ENCODE measurements around the gene USP20. TPM values are rescaled to one million over a fixed set of nuclear protein-coding genes. Genes with fewer than 3 reads are reported as not detected.

The USP20 gene
- polyA plus RNA-seq, 1 of the 3 experiments (the other 2 are of a cell fraction) = 22.5 TPM

- TF ChIP-seq RAD21 (IDR thresholded peaks at IDR 0.05; ENCODE audit: low read length) (no peak), POLR2AphosphoS5 (IDR thresholded peaks at IDR 0.05; ENCODE audit: low read depth, low read length) (peak; percentile 91), TCF12 (IDR thresholded peaks at IDR 0.05) (no peak), RFX5 (IDR thresholded peaks at IDR 0.05; ENCODE audit: low read length) (no peak), YY1 (IDR thresholded peaks at IDR 0.05; ENCODE audit: low read depth) (peak; percentile 97), PBX3 (IDR thresholded peaks at IDR 0.05) (no peak), NFIC (IDR thresholded peaks at IDR 0.05; ENCODE audit: borderline replicate concordance) (0 out of 2 replicates have a peak, but pooled peaks have one; percentile 4), USF1 (IDR thresholded peaks at IDR 0.05; ENCODE audit: borderline replicate concordance, low read depth) (no peak), SIN3A (IDR thresholded peaks at IDR 0.05; ENCODE audit: borderline replicate concordance, low read depth, low read length) (peak; percentile 30; the same call in 1 of the 2 replicates), TEAD4 (IDR thresholded peaks at IDR 0.05; ENCODE audit: borderline replicate concordance, insufficient read depth) (no peak), FOSL2 (IDR thresholded peaks at IDR 0.05; ENCODE audit: borderline replicate concordance, low read depth) (no peak), MAX (IDR thresholded peaks at IDR 0.05; ENCODE audit: low read depth) (peak; percentile 60), RCOR1 (IDR thresholded peaks at IDR 0.05; ENCODE audit: low read length) (no peak), ZBTB33 (IDR thresholded peaks at IDR 0.05; ENCODE audit: borderline replicate concordance, low read depth) (no peak), NRF1 (IDR thresholded peaks at IDR 0.05; ENCODE audit: low read depth, low read length) (no peak), TAF1 (IDR thresholded peaks at IDR 0.05; ENCODE audit: borderline replicate concordance, low read depth, low read length) (peak; percentile 83), ELF1 (IDR thresholded peaks at IDR 0.05) (peak; percentile 74)
These were observed 32.2 kb upstream of the USP20 start, which contains the start of gene TOR1B (continued) for GRCh38 chr9:129802833-129803675.

GRCh38 chr9:129803676-129804060, 31.6 kb upstream of the USP20 start:
- Histone ChIP-seq H3K4me1 (ENCODE audit: control insufficient read depth in 1 of 2, insufficient read depth in 2 of 2, low read depth in 1 of 2, low read length in 1 of 2) (peaks cover 8 to 14% of the 10 kb centered on the region in 2 experiments; a peak in 2 of 4 replicates), H3K4me2 (peak overlapping the region; percentile 99), H3F3A (replicated peaks; ENCODE audit: insufficient read depth) (peaks cover 3% of the 10 kb centered on the region), H4K20me1 (ENCODE audit: insufficient read depth) (no peaks in the 10 kb centered on the region), H3K4me3 (ENCODE audit: low read depth in 2 of 2, low read length in 1 of 2) (peak overlapping the region; percentile 69 to 98), H2AFZ (ENCODE audit: low read depth) (peak overlapping the region; percentile 95), H3K27ac (ENCODE audit: low read depth in 2 of 2, low read length in 1 of 2) (peak overlapping the region in 1 of 2 experiments; percentile 50; a peak in 1 of 4 replicates), H3K36me3 (replicated peaks in 1 of 2; ENCODE audit: control insufficient read depth in 1 of 2, insufficient read depth in 2 of 2, low read length in 1 of 2) (peaks cover 6 to 12% of the 10 kb centered on the region in 2 experiments), H3K9me3 (no peaks in the 10 kb centered on the region), H3K27me3 (ENCODE audit: insufficient read depth) (no peaks in the 10 kb centered on the region), H3K79me2 (ENCODE audit: insufficient read depth) (peaks cover 26% of the 10 kb centered on the region), H3K9ac (peak overlapping the region; percentile 73), H3K9me2 (no peaks in the 10 kb centered on the region)
- DNase-seq = no peak
- TF ChIP-seq MXI1 (IDR thresholded peaks at IDR 0.05; ENCODE audit: low read depth, low read length) (0 out of 2 replicates have a peak, but pooled peaks have one; percentile 40), ELF1 (IDR thresholded peaks at IDR 0.05) (no peak), SIN3A (IDR thresholded peaks at IDR 0.05; ENCODE audit: borderline replicate concordance, low read depth, low read length) (no peak)
- 1% methylated on average over 12 of the region's 14 CpGs for WGBS (ENCODE audit: low lambda C conversion rate)
- ChIA-PET POLR2A (interaction anchor here (0.7 to 0.8 kb wide), 2 partner anchors 11 to 14 kb away, joined by 3 to 4 read pairs; no protein-coding TSS in a partner anchor), CTCF (interaction anchor here (0.9 to 3.0 kb wide), 6 partner anchors 13 to 665 kb away, joined by 3 to 9 read pairs (median 6); no protein-coding TSS in a partner anchor)
